Large intestine (tissue), 3 donors: Measurements from ENCODE around the gene MYL12B. TPM values are rescaled to one million over a fixed set of nuclear protein-coding genes. Genes with fewer than 3 reads are reported as not detected.

Source experiments
- DNase-seq, 2 donors: peaks; one replicate each; pipeline versions ENCODE4 v3.0.0 to v3.0.0-alpha.2; 2013
- H3K27ac ChIP-seq: one replicate; pipeline ENCODE4 v1.5.1; 2013; ENCODE audit warnings: low read length
- H3K27me3 ChIP-seq: 2 replicates; pipeline ENCODE4 v1.6.1; 2013; ENCODE audit warnings: low read length; ENCODE audit not compliant: control insufficient read depth, insufficient read depth
- H3K36me3 ChIP-seq: 2 replicates; pipeline ENCODE4 v1.6.1; 2013; ENCODE audit warnings: low read length; ENCODE audit not compliant: control insufficient read depth, insufficient read depth
- H3K4me1 ChIP-seq: one replicate; pipeline ENCODE4 v1.6.1; 2013; ENCODE audit warnings: low read length; ENCODE audit not compliant: control insufficient read depth, insufficient read depth
- H3K4me3 ChIP-seq: one replicate; pipeline ENCODE4 v1.5.1; 2013; ENCODE audit warnings: low read length
- H3K9me3 ChIP-seq: one replicate; pipeline ENCODE4 v1.6.1; 2013; ENCODE audit warnings: mild to moderate bottlenecking, low read depth, low read length, moderate library complexity; ENCODE audit not compliant: control insufficient read depth
- WGBS: methylation state at CpG from one replicate; pipeline ENCODE4 v1.1.5; 2013; ENCODE audit warnings: low lambda C conversion rate; ENCODE audit not compliant: insufficient coverage; 5-methylcytosine and 5-hydroxymethylcytosine counted together
- polyA plus RNA-seq: library from polyadenylated mRNA; unstranded; fragments of 120-200 nt; gene quantifications from one replicate; pipeline ENCODE4 v1.2.1, GENCODE V29; 2013

MYL12B gene
- polyA plus RNA-seq, 1 donor = 408 TPM

GRCh38 chr18:3260995-3261372 lies 949 bp upstream of the MYL12B start:
- DNase-seq = no peak
- peaks cover 27% of the 10 kb centered on the region for H3K36me3 ChIP-seq
- peaks cover 20% of the 10 kb centered on the region for H3K4me1 ChIP-seq
- no peaks in the 10 kb centered on the region for H3K9me3 ChIP-seq
- peak overlapping the region; percentile 72 for H3K4me3 ChIP-seq
- no CpG with 5 or more reads among the region's 5 CpGs for WGBS
- H3K27ac ChIP-seq = peak overlapping the region; percentile 96
- no peaks in the 10 kb centered on the region for H3K27me3 ChIP-seq

GRCh38 chr18:3262234-3263131 lies 550 bp downstream of the MYL12B start:
- H3K27me3 ChIP-seq = no peaks in the 10 kb centered on the region
- H3K36me3 ChIP-seq = peaks cover 14% of the 10 kb centered on the region
- H3K27ac ChIP-seq = peak overlapping the region; percentile 96
- 12% methylated on average over 4 of the region's 69 CpGs for WGBS
- peak overlapping the region; percentile 72 for H3K4me3 ChIP-seq
- H3K9me3 ChIP-seq = no peaks in the 10 kb centered on the region
- H3K4me1 ChIP-seq = peaks cover 22% of the 10 kb centered on the region
- peak in 1 of 2 donors; percentile 76 for DNase-seq

- H3K4me1 ChIP-seq = peaks cover 22% of the 10 kb centered on the region
- 7% methylated on average over 7 of the region's 8 CpGs for WGBS
- peak overlapping the region; percentile 96 for H3K27ac ChIP-seq
- peak in 1 of 2 donors; percentile 64 for DNase-seq
- no peaks in the 10 kb centered on the region for H3K9me3 ChIP-seq
- no peaks in the 10 kb centered on the region for H3K27me3 ChIP-seq
- peak overlapping the region; percentile 72 for H3K4me3 ChIP-seq
- H3K36me3 ChIP-seq = peaks cover 9% of the 10 kb centered on the region
These were observed 1.3 kb downstream of the MYL12B start for GRCh38 chr18:3263132-3263700.

GRCh38 chr18:3264362-3264761 lies 2.4 kb downstream of the MYL12B start:
- peak in 1 of 2 donors; percentile 66 for DNase-seq
- no peaks in the 10 kb centered on the region for H3K27me3 ChIP-seq
- no peaks in the 10 kb centered on the region for H3K9me3 ChIP-seq
- no peak overlapping the region for H3K4me3 ChIP-seq
- H3K27ac ChIP-seq = peak overlapping the region; percentile 96
- peaks cover 34% of the 10 kb centered on the region for H3K4me1 ChIP-seq
- no CpG with 5 or more reads among the region's 2 CpGs for WGBS
- H3K36me3 ChIP-seq = no peaks in the 10 kb centered on the region

- Histone ChIP-seq H3K36me3 (no peaks in the 10 kb centered on the region), H3K4me1 (peaks cover 37% of the 10 kb centered on the region), H3K27me3 (no peaks in the 10 kb centered on the region), H3K4me3 (no peak overlapping the region), H3K27ac (peak overlapping the region; percentile 45), H3K9me3 (no peaks in the 10 kb centered on the region)
- 33% methylated on average over 1 of the region's 3 CpGs for WGBS
- peak in 1 of 2 donors; percentile 49 for DNase-seq
These were observed 3.7 kb downstream of the MYL12B start for GRCh38 chr18:3265564-3266033.

- H3K4me1 ChIP-seq = peaks cover 35% of the 10 kb centered on the region
- no peaks in the 10 kb centered on the region for H3K36me3 ChIP-seq
- DNase-seq = no peak
- no peaks in the 10 kb centered on the region for H3K27me3 ChIP-seq
- no peaks in the 10 kb centered on the region for H3K9me3 ChIP-seq
- H3K4me3 ChIP-seq = no peak overlapping the region
- H3K27ac ChIP-seq = peak overlapping the region; percentile 45
- WGBS = 0% methylated on average over 1 of the region's 7 CpGs
These were observed 4.2 kb downstream of the MYL12B start for GRCh38 chr18:3266062-3266608.

GRCh38 chr18:3268306-3268705 lies 6.4 kb downstream of the MYL12B start:
- Histone ChIP-seq H3K9me3 (no peaks in the 10 kb centered on the region), H3K27me3 (no peaks in the 10 kb centered on the region), H3K4me3 (no peak overlapping the region), H3K27ac (peak overlapping the region; percentile 8), H3K4me1 (peaks cover 35% of the 10 kb centered on the region), H3K36me3 (peaks cover 3% of the 10 kb centered on the region)
- no peak for DNase-seq

GRCh38 chr18:3269241-3269913 lies 7.4 kb downstream of the MYL12B start:
- Histone ChIP-seq H3K4me3 (no peak overlapping the region), H3K9me3 (no peaks in the 10 kb centered on the region), H3K36me3 (peaks cover 10% of the 10 kb centered on the region), H3K27me3 (no peaks in the 10 kb centered on the region), H3K27ac (no peak overlapping the region), H3K4me1 (peaks cover 32% of the 10 kb centered on the region)
- no peak for DNase-seq
- WGBS = 100% methylated on average over 1 of the region's 4 CpGs

- WGBS = 100% methylated on average over 1 of the region's 1 CpG
- no peak for DNase-seq
- Histone ChIP-seq H3K27me3 (no peaks in the 10 kb centered on the region), H3K4me3 (no peak overlapping the region), H3K9me3 (no peaks in the 10 kb centered on the region), H3K36me3 (peaks cover 16% of the 10 kb centered on the region), H3K4me1 (peaks cover 27% of the 10 kb centered on the region), H3K27ac (no peak overlapping the region)
These were observed 8.0 kb downstream of the MYL12B start for GRCh38 chr18:3269914-3270299.

GRCh38 chr18:3273042-3273441 lies 11.1 kb downstream of the MYL12B start:
- H3K4me1 ChIP-seq = peaks cover 16% of the 10 kb centered on the region
- no peak overlapping the region for H3K27ac ChIP-seq
- H3K9me3 ChIP-seq = no peaks in the 10 kb centered on the region
- WGBS = no CpG with 5 or more reads among the region's 3 CpGs
- H3K36me3 ChIP-seq = peaks cover 37% of the 10 kb centered on the region
- no peak overlapping the region for H3K4me3 ChIP-seq
- DNase-seq = no peak
- H3K27me3 ChIP-seq = no peaks in the 10 kb centered on the region
